PC-3 (cell line): Measurements from ENCODE around the gene RIC8B.

Experiments
- CTCF ChIP-seq: fragments of 300-600 bp; sonication (generic); conservative IDR thresholded peaks from 2 replicates; pipeline ENCODE4 v1.5.1; 2017; ENCODE audit warnings: antibody characterized with exemption, low read depth, mild to moderate bottlenecking, low read length
- EZH2 ChIP-seq: fragments of 300-600 bp; sonication (generic); IDR thresholded peaks from one replicate; pipeline ENCODE4 v1.6.1; 2017; ENCODE audit warnings: antibody characterized with exemption, mild to moderate bottlenecking, low read length; ENCODE audit not compliant: unreplicated experiment

DNA sequence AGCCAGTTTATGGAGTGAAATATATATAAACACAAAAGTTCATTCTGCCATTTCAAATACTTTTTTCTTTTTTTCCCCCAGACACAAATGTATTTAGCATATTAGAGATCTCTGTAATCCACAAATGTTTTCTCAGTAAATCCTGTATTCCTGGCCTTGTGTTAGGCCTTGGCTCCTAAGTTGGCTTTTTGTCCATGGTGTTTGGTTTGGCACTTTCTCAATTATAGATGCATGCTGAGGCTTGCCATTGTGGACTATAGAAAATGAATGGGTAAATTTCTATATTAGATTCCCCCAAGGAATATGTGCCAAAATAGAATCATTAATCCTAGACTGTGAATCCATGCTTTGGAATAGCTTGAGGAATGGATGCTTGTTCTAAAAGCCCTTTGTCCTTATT is 17.0 kb downstream of the RIC8B start:
- TF ChIP-seq CTCF, result no peak
- no peak for TF ChIP-seq EZH2
